ENCODE results near the gene COL18A1.

GRCh38 chr21:45454926-45455673, 50.1 kb downstream of the COL18A1 start:
- TF ChIP-seq CTCF (conservative IDR thresholded peaks at IDR 0.05; ENCODE audit: low read depth, low read length) (no peak), EZH2 (IDR thresholded peaks at IDR 0.05; ENCODE audit: borderline replicate concordance, low read depth, low read length, poor library complexity, severe bottlenecking) (no peak)
